DOHH2 (cell line): ENCODE data around the gene GDF2.

Experiments
- EZH2phosphoT487 ChIP-seq: fragments of 200-600 bp; sonication (generic); IDR thresholded peaks from 2 replicates; pipeline ENCODE4 v1.6.1; 2017; ENCODE audit warnings: borderline replicate concordance, mild to moderate bottlenecking, antibody characterized with exemption, low read length, moderate library complexity, mixed read lengths
- TF ChIP-seq, protein P1 (sequence below): fragments of 200-600 bp; sonication (generic); IDR thresholded peaks from one replicate; pipeline ENCODE4 v1.5.1; 2014; ENCODE audit warnings: antibody characterized with exemption, mild to moderate bottlenecking, low read depth, low read length; ENCODE audit not compliant: poor library complexity, severe bottlenecking

GRCh38 chr10:47283101-47283630 is 39.1 kb upstream of the GDF2 start:
- TF ChIP-seq, protein P1, sequence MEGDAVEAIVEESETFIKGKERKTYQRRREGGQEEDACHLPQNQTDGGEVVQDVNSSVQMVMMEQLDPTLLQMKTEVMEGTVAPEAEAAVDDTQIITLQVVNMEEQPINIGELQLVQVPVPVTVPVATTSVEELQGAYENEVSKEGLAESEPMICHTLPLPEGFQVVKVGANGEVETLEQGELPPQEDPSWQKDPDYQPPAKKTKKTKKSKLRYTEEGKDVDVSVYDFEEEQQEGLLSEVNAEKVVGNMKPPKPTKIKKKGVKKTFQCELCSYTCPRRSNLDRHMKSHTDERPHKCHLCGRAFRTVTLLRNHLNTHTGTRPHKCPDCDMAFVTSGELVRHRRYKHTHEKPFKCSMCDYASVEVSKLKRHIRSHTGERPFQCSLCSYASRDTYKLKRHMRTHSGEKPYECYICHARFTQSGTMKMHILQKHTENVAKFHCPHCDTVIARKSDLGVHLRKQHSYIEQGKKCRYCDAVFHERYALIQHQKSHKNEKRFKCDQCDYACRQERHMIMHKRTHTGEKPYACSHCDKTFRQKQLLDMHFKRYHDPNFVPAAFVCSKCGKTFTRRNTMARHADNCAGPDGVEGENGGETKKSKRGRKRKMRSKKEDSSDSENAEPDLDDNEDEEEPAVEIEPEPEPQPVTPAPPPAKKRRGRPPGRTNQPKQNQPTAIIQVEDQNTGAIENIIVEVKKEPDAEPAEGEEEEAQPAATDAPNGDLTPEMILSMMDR = no peak
- TF ChIP-seq EZH2phosphoT487 = no peak
